GM21526 (cell line): Measurements from ENCODE around the gene SDK2.

ENCODE experiments used
- ATAC-seq: cut with Tn5 transposase; IDR thresholded peaks from one replicate; pipeline ENCODE4 v1.9.1; 2021; ENCODE audit warnings: moderate library complexity; ENCODE audit not compliant: unreplicated experiment, low FRiP score

SDK2 gene

DNA sequence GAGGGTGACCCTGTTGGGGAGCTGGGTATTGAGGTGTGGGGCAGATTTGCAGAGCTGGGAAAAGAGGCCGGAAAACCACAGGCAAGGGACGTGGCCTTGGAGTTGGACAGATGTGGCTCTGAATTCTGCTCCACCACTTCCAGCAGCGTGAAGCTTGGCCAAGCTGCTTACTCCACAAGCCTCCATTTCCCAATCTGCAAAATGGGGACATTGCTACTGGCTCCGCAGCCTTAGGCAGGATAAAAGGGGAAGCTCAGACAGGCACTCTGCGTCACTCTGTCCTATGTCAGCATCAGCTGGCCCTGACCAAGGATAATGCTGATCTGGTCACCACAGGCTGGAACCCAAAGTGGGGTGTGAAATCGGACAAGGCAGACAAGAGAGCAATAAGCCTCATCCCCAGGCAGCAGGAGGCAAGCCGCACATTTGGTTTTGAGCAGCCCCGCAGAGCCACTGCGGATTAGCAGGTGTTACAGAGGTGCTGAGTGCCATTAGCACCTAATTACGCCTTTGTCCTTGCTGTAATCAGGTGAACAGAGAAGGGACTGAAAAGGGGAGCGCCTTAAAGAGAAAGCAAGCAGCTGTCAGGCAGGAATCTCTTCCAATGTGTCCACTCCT, 54.8 kb downstream of the SDK2 start:
- no peak for ATAC-seq

DNA sequence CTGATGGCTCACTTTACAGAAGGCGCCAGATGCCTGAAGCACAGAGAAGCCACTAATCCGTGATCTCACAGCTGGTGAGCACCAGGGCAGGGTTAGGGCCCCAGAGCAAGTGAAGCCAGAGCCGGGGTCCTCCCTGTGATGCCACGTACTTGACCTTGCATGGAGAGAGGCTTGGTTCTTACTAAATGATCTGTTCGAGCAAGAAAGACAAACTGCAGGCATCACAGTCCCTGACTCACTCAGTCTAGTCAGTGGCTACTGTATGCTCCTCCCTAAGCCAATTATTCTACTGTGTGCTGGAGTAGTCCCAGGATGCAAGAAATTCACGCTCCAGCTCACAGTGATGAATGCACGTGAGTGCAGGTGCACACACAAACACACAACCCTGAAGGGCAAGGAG, 55.4 kb downstream of the SDK2 start:
- ATAC-seq = no peak

GRCh38 chr17:73588301-73588846, 55.9 kb downstream of the SDK2 start:
- no peak for ATAC-seq

GRCh38 chr17:73586921-73587602, 57.2 kb downstream of the SDK2 start:
- no peak for ATAC-seq

- ATAC-seq = no peak
Observed at GRCh38 chr17:73586275-73586832, 57.9 kb downstream of the SDK2 start.

- no peak for ATAC-seq
Observed at GRCh38 chr17:73585583-73585982, 58.7 kb downstream of the SDK2 start.

DNA sequence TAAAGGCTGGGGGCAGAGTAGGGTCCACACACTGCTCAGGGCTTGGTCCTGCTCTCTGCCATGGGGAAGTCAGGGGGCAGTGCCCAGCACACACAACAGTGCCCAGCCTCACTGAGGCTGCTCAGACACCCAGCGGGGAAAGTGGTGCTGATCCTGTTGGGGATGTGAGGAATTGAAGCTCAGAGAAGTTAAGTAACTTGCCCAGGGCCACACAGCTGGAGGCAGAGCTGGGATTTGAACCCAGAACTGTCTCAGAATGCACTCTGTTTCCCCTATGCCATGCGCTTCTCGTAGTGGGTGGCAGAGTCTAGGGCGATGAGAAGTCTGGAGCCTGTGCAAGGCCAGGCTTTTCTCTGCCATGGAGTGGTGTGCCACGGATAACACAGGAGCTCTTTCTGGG, 59.3 kb downstream of the SDK2 start:
- no peak for ATAC-seq

DNA sequence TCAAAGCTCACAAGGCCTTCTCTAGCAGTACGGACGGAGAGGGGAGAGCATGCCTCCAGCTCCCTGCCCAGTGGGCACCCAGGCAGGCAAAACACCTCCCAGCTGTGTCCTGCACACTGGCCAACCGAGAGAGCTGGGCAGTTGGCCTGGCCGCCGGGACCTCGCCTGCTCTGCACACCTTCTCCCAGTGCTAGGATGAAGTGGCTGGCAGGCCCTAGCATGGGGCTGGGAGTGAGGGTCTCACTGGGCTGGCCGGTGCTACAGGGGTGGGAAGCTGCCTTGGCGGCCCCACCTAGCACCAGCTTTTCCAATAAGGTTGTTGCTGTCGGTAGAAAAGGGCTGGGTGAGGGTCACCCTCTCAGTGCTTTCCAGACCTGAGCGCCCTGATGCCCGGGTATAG, 60.2 kb downstream of the SDK2 start:
- no peak for ATAC-seq

- no peak for ATAC-seq
Observed at GRCh38 chr17:73582821-73583220, 61.4 kb downstream of the SDK2 start.

- ATAC-seq = no peak
Observed at GRCh38 chr17:73582359-73582758, 61.9 kb downstream of the SDK2 start.

GRCh38 chr17:73581379-73581778, 62.9 kb downstream of the SDK2 start:
- ATAC-seq = no peak

- no peak for ATAC-seq
Observed at GRCh38 chr17:73580073-73580710, 64.1 kb downstream of the SDK2 start.

DNA sequence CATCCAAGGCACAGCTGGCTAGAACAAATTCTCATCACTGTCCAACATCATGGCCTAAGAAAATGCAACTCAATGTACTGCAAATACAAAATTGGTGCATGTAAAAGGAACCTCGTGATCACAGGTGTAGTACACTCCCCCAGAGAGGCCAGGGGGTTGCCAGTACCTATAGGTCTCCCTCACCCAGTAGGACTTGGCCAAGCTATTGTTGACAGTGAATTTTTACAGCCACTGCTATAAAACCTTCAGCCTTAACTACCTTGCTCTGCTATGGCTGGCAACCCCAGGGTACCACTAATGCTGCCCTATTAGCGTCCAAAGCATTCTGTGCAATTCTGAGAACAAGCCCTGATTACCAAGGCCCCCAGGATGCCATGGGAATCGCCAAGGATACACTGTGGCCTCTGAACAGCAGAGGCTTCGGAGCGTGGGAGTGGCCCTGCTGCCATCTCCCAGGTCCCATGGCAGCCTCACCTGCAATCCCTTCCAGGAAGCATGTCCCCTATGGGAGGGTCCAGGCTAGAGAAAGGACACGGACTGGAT, 67.6 kb downstream of the SDK2 start:
- ATAC-seq = no peak

- ATAC-seq = no peak
Observed at GRCh38 chr17:73575470-73576221, 68.6 kb downstream of the SDK2 start.

GRCh38 chr17:73571511-73572130, 72.6 kb downstream of the SDK2 start:
- no peak for ATAC-seq

GRCh38 chr17:73569762-73570319, 74.4 kb downstream of the SDK2 start:
- ATAC-seq = no peak

GRCh38 chr17:73568934-73569333, 75.3 kb downstream of the SDK2 start:
- no peak for ATAC-seq

- no peak for ATAC-seq
Observed at GRCh38 chr17:73566905-73567782, 77.1 kb downstream of the SDK2 start.

DNA sequence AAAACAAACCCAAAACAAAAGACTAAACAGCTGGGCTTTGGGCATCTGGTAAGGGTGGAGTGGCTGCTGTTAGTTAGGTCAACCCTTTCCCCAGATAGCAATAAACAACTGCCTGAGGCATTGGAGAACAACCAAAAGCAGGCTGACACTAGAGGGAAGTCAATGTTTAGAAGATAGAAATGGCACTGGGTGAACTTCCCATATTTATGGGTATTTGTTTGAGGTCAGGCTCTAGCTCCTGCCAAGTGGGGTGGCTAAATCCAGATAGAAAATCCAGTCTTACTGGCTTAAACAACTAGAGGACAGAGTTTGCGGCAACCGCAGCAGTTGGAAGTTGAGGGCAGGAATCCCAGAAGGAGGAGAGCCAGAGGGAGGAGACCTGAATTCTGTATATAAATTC, 79.4 kb downstream of the SDK2 start:
- ATAC-seq = no peak
